HG03060 (cell line): ENCODE data around the gene ARF1.

ENCODE experiments used
- ATAC-seq: cut with Tn5 transposase; IDR thresholded peaks from one replicate; pipeline ENCODE4 v1.9.1; 2021; ENCODE audit warnings: low read depth, moderate number of reproducible peaks; ENCODE audit not compliant: unreplicated experiment

Gene ARF1

GRCh38 chr1:228144993-228145343 is 62.5 kb downstream of the ARF1 start:
- no peak for ATAC-seq

- no peak for ATAC-seq
These were observed 63.2 kb downstream of the ARF1 start for GRCh38 chr1:228145463-228146416.

- no peak for ATAC-seq
These were observed 64.1 kb downstream of the ARF1 start for GRCh38 chr1:228146417-228147150.

DNA sequence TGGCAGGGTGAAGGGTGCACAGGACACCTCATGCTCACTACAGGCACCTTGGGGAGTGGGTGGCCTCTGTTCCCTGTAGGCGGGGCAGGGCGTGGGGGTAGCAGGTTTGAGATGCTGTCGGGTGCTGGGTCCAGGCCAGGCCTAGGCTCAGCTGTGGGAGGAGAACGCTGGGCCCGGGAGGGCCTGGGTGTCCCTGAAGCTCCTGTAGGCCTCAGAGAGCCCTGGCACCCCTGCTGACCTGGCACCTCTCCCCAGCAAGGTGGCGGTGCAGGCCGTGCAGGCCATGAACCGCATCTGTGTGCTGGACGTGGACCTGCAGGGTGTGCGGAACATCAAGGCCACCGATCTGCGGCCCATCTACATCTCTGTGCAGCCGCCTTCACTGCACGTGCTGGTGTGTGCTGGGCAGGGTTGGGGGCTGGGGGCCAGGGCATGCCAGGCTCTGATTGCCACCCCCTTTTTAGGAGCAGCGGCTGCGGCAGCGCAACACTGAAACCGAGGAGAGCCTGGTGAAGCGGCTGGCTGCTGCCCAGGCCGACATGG is 64.7 kb downstream of the ARF1 start:
- ATAC-seq: no peak

DNA sequence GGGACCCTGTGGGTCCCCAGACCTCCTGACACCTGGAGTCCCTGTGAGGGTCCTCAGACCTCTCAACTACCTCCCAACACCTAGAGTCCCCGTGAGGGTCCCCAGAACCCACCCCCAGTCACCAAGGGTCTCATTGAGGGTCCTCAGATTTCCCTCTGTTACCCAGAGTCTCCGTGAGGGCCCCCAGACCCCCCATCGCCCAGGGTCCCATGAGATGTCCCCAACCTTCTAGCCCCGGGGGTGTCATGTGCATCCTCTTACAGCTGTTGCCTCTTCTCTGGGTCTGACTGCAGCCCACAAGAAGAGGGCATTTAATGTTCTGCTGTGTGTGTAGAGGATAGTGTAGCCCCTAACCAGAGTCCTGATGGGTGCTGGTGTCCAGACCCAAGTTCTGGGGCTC is 65.3 kb downstream of the ARF1 start:
- no peak for ATAC-seq

DNA sequence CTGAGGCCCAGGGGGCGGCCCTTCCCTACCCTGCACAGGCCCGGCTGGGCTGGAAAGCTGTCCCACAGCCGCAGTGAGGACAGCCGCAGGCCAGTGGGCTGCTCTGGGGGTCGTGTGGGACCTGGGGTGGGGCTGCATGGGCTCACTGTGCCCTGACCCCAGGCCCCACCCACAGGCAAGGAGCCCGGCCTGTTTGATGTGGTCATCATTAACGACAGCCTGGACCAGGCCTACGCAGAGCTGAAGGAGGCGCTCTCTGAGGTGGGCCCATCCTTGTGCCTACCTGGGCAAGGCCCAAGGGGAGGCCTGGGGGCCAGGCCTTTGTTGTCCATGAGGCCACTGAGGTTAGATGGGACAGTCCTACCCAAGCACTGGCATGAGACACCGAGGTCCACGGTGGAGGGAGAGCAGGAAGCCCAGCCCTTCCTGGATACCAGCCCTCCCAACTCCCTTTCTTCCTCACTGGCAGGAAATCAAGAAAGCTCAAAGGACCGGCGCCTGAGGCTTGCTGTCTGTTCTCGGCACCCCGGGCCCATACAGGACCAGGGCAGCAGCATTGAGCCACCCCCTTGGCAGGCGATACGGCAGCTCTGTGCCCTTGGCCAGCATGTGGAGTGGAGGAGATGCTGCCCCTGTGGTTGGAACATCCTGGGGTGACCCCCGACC is 65.8 kb downstream of the ARF1 start:
- no peak for ATAC-seq
